Prostate gland (tissue), 2 donors: Measurements from ENCODE around the gene DBH. TPM values are rescaled to one million over a fixed set of nuclear protein-coding genes. Genes with fewer than 3 reads are reported as not detected.

Experiments used
- DNase-seq: peaks from one replicate; pipeline ENCODE4 v3.0.0-alpha.2; 2019; ENCODE audit warnings: low spot score
- H3K27ac ChIP-seq, 2 donors: fragments of 200-600 bp; sonication (generic); 2 replicates each; pipeline ENCODE4 v1.5.1; 2017 to 2019
- H3K27me3 ChIP-seq: fragments of 200-600 bp; sonication (generic); replicated peaks from 2 replicates; pipeline ENCODE4 v1.5.1; 2019; ENCODE audit not compliant: insufficient read depth
- H3K36me3 ChIP-seq, 2 donors: fragments of 200-600 bp; sonication (generic); 1 replicate in 1 of 2; 2 replicates in 1 of 2; pipeline versions ENCODE4 v1.5.1 to v1.8.1; 2017 to 2019
- H3K4me1 ChIP-seq: fragments of 200-600 bp; sonication (generic); replicated peaks from 2 replicates; pipeline ENCODE4 v1.5.1; 2019
- H3K4me3 ChIP-seq, 2 donors: fragments of 200-600 bp; sonication (generic); 2 replicates each; pipeline ENCODE4 v1.5.1; 2017 to 2019
- H3K9me3 ChIP-seq: fragments of 200-600 bp; sonication (generic); 2 replicates; pipeline ENCODE4 v1.5.1; 2017
- POLR2A ChIP-seq: fragments of 450-650 bp; IDR thresholded peaks from one replicate; pipeline ENCODE4 v1.6.1; 2016; ENCODE audit warnings: antibody characterized with exemption, mild to moderate bottlenecking
- POLR2AphosphoS5 ChIP-seq: sonication (generic); formaldehyde crosslinking; IDR thresholded peaks from one replicate; pipeline ENCODE4 v1.6.1; 2017; ENCODE audit warnings: antibody characterized with exemption
- WGBS: methylation state at CpG from one replicate; pipeline ENCODE4 v1.1.5; 2018; 5-methylcytosine and 5-hydroxymethylcytosine counted together
- intact Hi-C: fragments of 100-400 bp; cut with DNase I; formaldehyde crosslinking; loops from one replicate; pipeline ENCODE4 v1.14.2; 2022
- total RNA-seq, 2 donors: library from RNA; depleted of rRNA; stranded (reverse); fragments of >200 nt; gene quantifications; one replicate each; pipeline ENCODE4 v1.1.0, GENCODE V29; 2016
- TF ChIP-seq, protein P1 (sequence below), 4 experiments: fragments of 200-600 bp in 2 of 4; fragments of 450-650 bp in 2 of 4; sonication (generic) in 2 of 4; IDR thresholded peaks; 1 replicate in 3 of 4; 2 replicates in 1 of 4; pipeline ENCODE4 v1.5.1; 2016 to 2019; ENCODE audit warnings: antibody characterized with exemption in 4 of 4, mild to moderate bottlenecking in 2 of 4, moderate library complexity in 2 of 4

DBH gene
- total RNA-seq, 2 donors from 2014 or later, result not detected

DNA sequence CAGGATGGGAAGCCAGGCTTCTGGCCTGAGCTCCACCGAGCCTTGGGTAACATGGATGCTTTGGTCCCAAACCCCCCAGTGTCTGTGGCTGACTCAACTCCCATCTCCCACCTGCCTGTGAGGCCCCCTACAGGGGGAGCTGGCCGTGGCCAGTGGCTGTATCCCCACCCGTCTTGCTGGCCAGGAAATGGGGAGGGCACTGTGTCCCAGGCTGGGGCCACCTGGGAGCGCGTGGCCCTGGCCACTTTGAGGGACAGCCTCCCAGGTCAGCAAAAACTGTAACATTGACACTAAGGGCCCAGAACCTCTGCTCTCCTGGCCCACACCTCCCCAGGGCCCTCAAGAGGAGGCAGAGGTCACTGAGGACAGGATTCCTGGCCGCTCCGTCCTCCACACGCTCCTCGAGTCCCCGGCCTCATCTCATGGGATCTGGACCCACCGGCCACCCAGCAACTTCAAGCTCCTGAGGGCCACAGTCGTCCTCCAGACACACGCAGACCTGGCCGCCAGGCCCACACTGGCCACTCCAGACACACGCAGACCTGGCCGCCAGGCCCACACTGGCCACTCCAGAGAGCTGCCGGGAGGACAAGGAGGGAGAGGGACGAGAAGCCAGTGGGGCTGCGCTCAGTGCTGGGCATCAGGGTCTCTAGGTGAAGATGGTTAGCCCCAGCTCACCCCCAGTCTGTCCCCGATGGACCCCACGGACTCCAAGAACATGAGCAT lies 44.2 kb downstream of the DBH start:
- H3K27ac ChIP-seq, result no peak overlapping the region
- TF ChIP-seq POLR2AphosphoS5 (no peak), POLR2A (no peak)
- TF ChIP-seq, protein P1, sequence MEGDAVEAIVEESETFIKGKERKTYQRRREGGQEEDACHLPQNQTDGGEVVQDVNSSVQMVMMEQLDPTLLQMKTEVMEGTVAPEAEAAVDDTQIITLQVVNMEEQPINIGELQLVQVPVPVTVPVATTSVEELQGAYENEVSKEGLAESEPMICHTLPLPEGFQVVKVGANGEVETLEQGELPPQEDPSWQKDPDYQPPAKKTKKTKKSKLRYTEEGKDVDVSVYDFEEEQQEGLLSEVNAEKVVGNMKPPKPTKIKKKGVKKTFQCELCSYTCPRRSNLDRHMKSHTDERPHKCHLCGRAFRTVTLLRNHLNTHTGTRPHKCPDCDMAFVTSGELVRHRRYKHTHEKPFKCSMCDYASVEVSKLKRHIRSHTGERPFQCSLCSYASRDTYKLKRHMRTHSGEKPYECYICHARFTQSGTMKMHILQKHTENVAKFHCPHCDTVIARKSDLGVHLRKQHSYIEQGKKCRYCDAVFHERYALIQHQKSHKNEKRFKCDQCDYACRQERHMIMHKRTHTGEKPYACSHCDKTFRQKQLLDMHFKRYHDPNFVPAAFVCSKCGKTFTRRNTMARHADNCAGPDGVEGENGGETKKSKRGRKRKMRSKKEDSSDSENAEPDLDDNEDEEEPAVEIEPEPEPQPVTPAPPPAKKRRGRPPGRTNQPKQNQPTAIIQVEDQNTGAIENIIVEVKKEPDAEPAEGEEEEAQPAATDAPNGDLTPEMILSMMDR (IDR thresholded peaks at IDR 0.05), result no peak
- intact Hi-C loops, result no loop called here

DNA sequence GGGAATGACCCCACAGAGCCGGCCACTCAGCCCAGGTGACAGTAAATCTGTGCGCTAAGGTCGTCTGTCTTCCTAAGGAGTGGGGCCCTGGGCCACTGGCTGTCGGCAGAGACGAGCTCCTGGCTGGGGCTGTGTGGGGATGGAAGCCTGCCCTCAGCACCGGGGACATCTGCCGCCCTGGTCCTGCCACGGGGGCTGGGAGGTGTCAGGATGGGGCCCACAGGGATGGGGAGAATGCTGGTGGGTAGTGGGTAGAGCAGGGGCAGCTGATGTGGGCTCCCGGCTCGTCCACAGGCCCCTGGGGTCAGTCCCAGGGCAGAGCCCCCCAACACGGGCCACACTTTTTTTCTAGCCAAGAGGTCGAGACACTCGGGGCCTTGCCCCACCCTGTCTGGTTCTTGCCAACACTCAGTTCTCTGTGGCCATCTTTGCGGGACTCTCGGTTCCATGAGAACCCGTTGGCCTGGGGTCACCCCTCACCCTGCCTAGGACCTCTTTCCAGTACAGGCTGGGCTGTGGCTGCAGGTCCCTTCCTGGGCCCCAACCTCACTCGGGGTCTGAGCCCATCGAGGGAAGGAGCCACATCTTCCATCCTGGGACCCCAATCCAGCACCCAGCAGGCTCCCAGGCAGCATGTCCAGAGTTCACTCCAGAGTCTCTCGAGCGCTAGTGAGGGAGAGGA lies 45.0 kb downstream of the DBH start:
- Histone ChIP-seq H3K9me3 (no peaks in the 10 kb centered on the region), H3K27me3 (no peaks in the 10 kb centered on the region), H3K4me3 (no peak overlapping the region), H3K27ac (no peak overlapping the region), H3K36me3 (no peaks in the 10 kb centered on the region), H3K4me1 (no peaks in the 10 kb centered on the region)
- TF ChIP-seq POLR2AphosphoS5 (no peak), POLR2A (no peak)
- TF ChIP-seq, protein P1 (IDR thresholded peaks at IDR 0.05), result no peak
- 84% methylated on average over 19 of the region's 20 CpGs for WGBS
- no peak for DNase-seq
- intact Hi-C loops, result no loop called here

More for the DNA sequence above, 44.2 kb downstream of the DBH start:
- H3K27me3 ChIP-seq, result no peaks in the 10 kb centered on the region
- no peaks in the 10 kb centered on the region for H3K9me3 ChIP-seq
- no peaks in the 10 kb centered on the region for H3K4me1 ChIP-seq
- no peak for DNase-seq
- WGBS, result 88% methylated on average over 20 of the region's 21 CpGs
- no peak overlapping the region for H3K4me3 ChIP-seq
- H3K36me3 ChIP-seq, result no peaks in the 10 kb centered on the region

- TF ChIP-seq POLR2A (no peak), POLR2AphosphoS5 (no peak)
- TF ChIP-seq, protein P1 (IDR thresholded peaks at IDR 0.05), result no peak
- no peak for DNase-seq
- 93% methylated on average over 35 of the region's 35 CpGs for WGBS
- Histone ChIP-seq H3K36me3 (no peaks in the 10 kb centered on the region), H3K9me3 (no peaks in the 10 kb centered on the region), H3K4me3 (no peak overlapping the region), H3K4me1 (no peaks in the 10 kb centered on the region), H3K27ac (no peak overlapping the region), H3K27me3 (no peaks in the 10 kb centered on the region)
- intact Hi-C loops, result no loop called here
Measured at GRCh38 chr9:133681658-133682306, 45.6 kb downstream of the DBH start.

- DNase-seq, result no peak
- Histone ChIP-seq H3K4me3 (no peak overlapping the region), H3K27me3 (no peaks in the 10 kb centered on the region), H3K36me3 (no peaks in the 10 kb centered on the region), H3K27ac (no peak overlapping the region), H3K9me3 (no peaks in the 10 kb centered on the region), H3K4me1 (no peaks in the 10 kb centered on the region)
- intact Hi-C loops, result no loop called here
- TF ChIP-seq POLR2A (no peak), POLR2AphosphoS5 (no peak)
- TF ChIP-seq, protein P1 (IDR thresholded peaks at IDR 0.05), result no peak
- WGBS, result 54% methylated on average over 18 of the region's 20 CpGs
Measured at GRCh38 chr9:133682818-133683585, 46.8 kb downstream of the DBH start.
